Naive B cell (primary cell): ENCODE measurements around the gene DDB1. TPM values are rescaled to one million over a fixed set of nuclear protein-coding genes. Genes with fewer than 3 reads are reported as not detected.

Experiments
- ATAC-seq, 2 donors: fragments of 150-1000 bp; cut with Tn5 transposase; 2 replicates each; pipeline ENCODE4 v1.10.0; 2021; ENCODE audit warnings: low read depth in 2 of 2, mild to moderate bottlenecking in 2 of 2, moderate library complexity in 2 of 2
- DNase-seq: peaks from one replicate; pipeline ENCODE4 v3.0.0; 2022
- H3K27ac Mint-ChIP-seq, 6 donors: one replicate each; pipeline ENCODE4 v1.8.0; 2020 to 2022; ENCODE audit warnings: mild to moderate bottlenecking in 6 of 6, mixed read lengths in 6 of 6, moderate library complexity in 5 of 6, inconsistent platforms in 2 of 6
- H3K27me3 Mint-ChIP-seq, 3 donors: one replicate each; pipeline ENCODE4 v1.8.0; 2021 to 2022; ENCODE audit warnings: mixed read lengths in 3 of 3, mild to moderate bottlenecking in 1 of 3
- H3K36me3 Mint-ChIP-seq, 2 donors: one replicate each; pipeline ENCODE4 v1.8.0; 2020 to 2022; ENCODE audit warnings: mixed read lengths in 2 of 2, inconsistent platforms in 1 of 2, mild to moderate bottlenecking in 1 of 2
- H3K4me1 Mint-ChIP-seq, 3 donors: one replicate each; pipeline ENCODE4 v1.8.0; 2020 to 2022; ENCODE audit warnings: mixed read lengths in 3 of 3, inconsistent platforms in 1 of 3, mild to moderate bottlenecking in 1 of 3, moderate library complexity in 1 of 3
- H3K4me3 Mint-ChIP-seq, 8 donors: one replicate each; pipeline ENCODE4 v1.8.0; 2020 to 2022; ENCODE audit warnings: mild to moderate bottlenecking in 8 of 8, mixed read lengths in 8 of 8, moderate library complexity in 8 of 8, inconsistent platforms in 2 of 8
- H3K9me3 Mint-ChIP-seq, 7 donors: one replicate each; pipeline ENCODE4 v1.8.0; 2020 to 2022; ENCODE audit warnings: mixed read lengths in 7 of 7, mild to moderate bottlenecking in 5 of 7, inconsistent platforms in 2 of 7, moderate library complexity in 1 of 7
- polyA plus RNA-seq, 6 donors: library from polyadenylated mRNA; unstranded; fragments of 300-500 nt; fragmentation: Illumina TruSeq; gene quantifications; one replicate each; pipeline ENCODE4 v1.2.3, GENCODE V29; 2021; ENCODE audit warnings: low read depth in 6 of 6

The DDB1 gene
- polyA plus RNA-seq, 6 donors from 2014 or later: 103 to 177 (median 111) TPM

- peak overlapping the region in 2 of 6 donors; percentile 60 to 71 for H3K27ac Mint-ChIP-seq
- peak overlapping the region; percentile 84 to 90 (median 89) for H3K4me3 Mint-ChIP-seq
- H3K27me3 Mint-ChIP-seq: peaks cover 0 to 7% (median 0%) of the 10 kb centered on the region in 3 donors
- H3K9me3 Mint-ChIP-seq: no peaks in the 10 kb centered on the region
- ATAC-seq: peak; percentile 32 to 34
- peak; percentile 20 for DNase-seq
- H3K4me1 Mint-ChIP-seq: peaks cover 8 to 14% (median 13%) of the 10 kb centered on the region in 3 donors
- no peaks in the 10 kb centered on the region for H3K36me3 Mint-ChIP-seq
Observed at GRCh38 chr11:61293867-61294716, 38.8 kb downstream of the DDB1 start.

- peaks cover 0 to 7% (median 0%) of the 10 kb centered on the region in 3 donors for H3K27me3 Mint-ChIP-seq
Observed at GRCh38 chr11:61292356-61292755, 40.5 kb downstream of the DDB1 start.

GRCh38 chr11:61290905-61291690 is 41.8 kb downstream of the DDB1 start:
- peak overlapping the region in 3 of 8 donors; percentile 9 to 50 (median 35) for H3K4me3 Mint-ChIP-seq
- H3K4me1 Mint-ChIP-seq: peaks cover 8 to 14% (median 12%) of the 10 kb centered on the region in 3 donors
- H3K27ac Mint-ChIP-seq: no peak overlapping the region
- ATAC-seq: no peak
- DNase-seq: no peak
- H3K9me3 Mint-ChIP-seq: no peaks in the 10 kb centered on the region
- H3K36me3 Mint-ChIP-seq: no peaks in the 10 kb centered on the region
- H3K27me3 Mint-ChIP-seq: peaks cover 0 to 7% (median 0%) of the 10 kb centered on the region in 3 donors

More at GRCh38 chr11:61292356-61292755, 40.5 kb downstream of the DDB1 start:
- Mint-ChIP-seq H3K27ac (no peak overlapping the region), H3K9me3 (no peaks in the 10 kb centered on the region), H3K36me3 (no peaks in the 10 kb centered on the region), H3K4me3 (peak overlapping the region; percentile 9 to 89 (median 62)), H3K4me1 (peaks cover 8 to 14% (median 13%) of the 10 kb centered on the region in 3 donors)
- DNase-seq (no peak), ATAC-seq (no peak)

- peaks cover 0 to 4% (median 0%) of the 10 kb centered on the region in 3 donors for H3K27me3 Mint-ChIP-seq
- H3K4me1 Mint-ChIP-seq: no peaks in the 10 kb centered on the region
- DNase-seq: no peak
- peak overlapping the region in 2 of 6 donors; percentile 58 to 64 for H3K27ac Mint-ChIP-seq
- H3K9me3 Mint-ChIP-seq: peaks cover 0 to 5% (median 0%) of the 10 kb centered on the region in 7 donors
- peaks cover 0 to 7% of the 10 kb centered on the region in 2 donors for H3K36me3 Mint-ChIP-seq
- peak overlapping the region in 1 of 8 donors; percentile 30 for H3K4me3 Mint-ChIP-seq
- no peak for ATAC-seq
Observed at GRCh38 chr11:61287338-61287977, 45.4 kb downstream of the DDB1 start.

GRCh38 chr11:61283613-61284012 is 49.3 kb downstream of the DDB1 start:
- H3K4me1 Mint-ChIP-seq: peaks cover 0 to 3% (median 0%) of the 10 kb centered on the region in 3 donors
- ATAC-seq (no peak), DNase-seq (no peak)
- no peak overlapping the region for H3K4me3 Mint-ChIP-seq
- H3K9me3 Mint-ChIP-seq: peaks cover 0 to 9% (median 0%) of the 10 kb centered on the region in 7 donors
- H3K27me3 Mint-ChIP-seq: no peaks in the 10 kb centered on the region
- peaks cover 0 to 7% of the 10 kb centered on the region in 2 donors for H3K36me3 Mint-ChIP-seq
- peak overlapping the region in 1 of 6 donors; percentile 70 for H3K27ac Mint-ChIP-seq

- no peak overlapping the region for H3K4me3 Mint-ChIP-seq
- H3K36me3 Mint-ChIP-seq: peaks cover 0 to 7% of the 10 kb centered on the region in 2 donors
- peak overlapping the region in 1 of 6 donors; percentile 5 for H3K27ac Mint-ChIP-seq
- no peaks in the 10 kb centered on the region for H3K27me3 Mint-ChIP-seq
- H3K9me3 Mint-ChIP-seq: peaks cover 0 to 9% (median 0%) of the 10 kb centered on the region in 7 donors
- ATAC-seq (peak in 1 of 2 donors; percentile 41), DNase-seq (no peak)
- H3K4me1 Mint-ChIP-seq: peaks cover 0 to 3% (median 0%) of the 10 kb centered on the region in 3 donors
Observed at GRCh38 chr11:61281581-61282250, 51.2 kb downstream of the DDB1 start.

GRCh38 chr11:61280883-61281580 is 51.9 kb downstream of the DDB1 start:
- ATAC-seq (no peak), DNase-seq (no peak)
- peaks cover 0 to 9% (median 0%) of the 10 kb centered on the region in 7 donors for H3K9me3 Mint-ChIP-seq
- H3K4me3 Mint-ChIP-seq: no peak overlapping the region
- H3K27me3 Mint-ChIP-seq: no peaks in the 10 kb centered on the region
- H3K27ac Mint-ChIP-seq: peak overlapping the region in 1 of 6 donors; percentile 5
- H3K36me3 Mint-ChIP-seq: peaks cover 0 to 7% of the 10 kb centered on the region in 2 donors
- peaks cover 0 to 3% (median 0%) of the 10 kb centered on the region in 3 donors for H3K4me1 Mint-ChIP-seq

- no peaks in the 10 kb centered on the region for H3K27me3 Mint-ChIP-seq
- ATAC-seq (no peak), DNase-seq (no peak)
- H3K4me1 Mint-ChIP-seq: peaks cover 0 to 3% (median 0%) of the 10 kb centered on the region in 3 donors
- H3K36me3 Mint-ChIP-seq: peaks cover 0 to 7% of the 10 kb centered on the region in 2 donors
- no peak overlapping the region for H3K27ac Mint-ChIP-seq
- H3K4me3 Mint-ChIP-seq: no peak overlapping the region
- peaks cover 0 to 9% (median 0%) of the 10 kb centered on the region in 7 donors for H3K9me3 Mint-ChIP-seq
Observed at GRCh38 chr11:61279934-61280659, 52.8 kb downstream of the DDB1 start.

- ATAC-seq: no peak
- DNase-seq: no peak
- Mint-ChIP-seq H3K9me3 (peaks cover 0 to 4% (median 0%) of the 10 kb centered on the region in 7 donors), H3K4me3 (no peak overlapping the region), H3K36me3 (no peaks in the 10 kb centered on the region), H3K27ac (no peak overlapping the region), H3K4me1 (peaks cover 0 to 3% (median 0%) of the 10 kb centered on the region in 3 donors), H3K27me3 (no peaks in the 10 kb centered on the region)
Observed at GRCh38 chr11:61278001-61278470, 54.9 kb downstream of the DDB1 start.

- peaks cover 0 to 3% (median 0%) of the 10 kb centered on the region in 3 donors for H3K4me1 Mint-ChIP-seq
- DNase-seq (no peak), ATAC-seq (no peak)
- H3K36me3 Mint-ChIP-seq: no peaks in the 10 kb centered on the region
- H3K27ac Mint-ChIP-seq: no peak overlapping the region
- H3K27me3 Mint-ChIP-seq: no peaks in the 10 kb centered on the region
- H3K9me3 Mint-ChIP-seq: peaks cover 0 to 4% (median 0%) of the 10 kb centered on the region in 7 donors
- H3K4me3 Mint-ChIP-seq: no peak overlapping the region
Observed at GRCh38 chr11:61277186-61278000, 55.5 kb downstream of the DDB1 start.

GRCh38 chr11:61275191-61275590 is 57.7 kb downstream of the DDB1 start:
- no peaks in the 10 kb centered on the region for H3K4me1 Mint-ChIP-seq
- ATAC-seq (no peak), DNase-seq (no peak)
- H3K9me3 Mint-ChIP-seq: no peaks in the 10 kb centered on the region
- no peak overlapping the region for H3K4me3 Mint-ChIP-seq
- no peaks in the 10 kb centered on the region for H3K36me3 Mint-ChIP-seq
- no peaks in the 10 kb centered on the region for H3K27me3 Mint-ChIP-seq
- H3K27ac Mint-ChIP-seq: no peak overlapping the region
